NCI-H2029 (cell line): ENCODE data around the gene SPOCD1.

ENCODE experiments used
- DNase-seq: peaks from one replicate; lab custom pipeline; 2025; lab: John Stamatoyannopoulos, UW

The SPOCD1 gene

DNA sequence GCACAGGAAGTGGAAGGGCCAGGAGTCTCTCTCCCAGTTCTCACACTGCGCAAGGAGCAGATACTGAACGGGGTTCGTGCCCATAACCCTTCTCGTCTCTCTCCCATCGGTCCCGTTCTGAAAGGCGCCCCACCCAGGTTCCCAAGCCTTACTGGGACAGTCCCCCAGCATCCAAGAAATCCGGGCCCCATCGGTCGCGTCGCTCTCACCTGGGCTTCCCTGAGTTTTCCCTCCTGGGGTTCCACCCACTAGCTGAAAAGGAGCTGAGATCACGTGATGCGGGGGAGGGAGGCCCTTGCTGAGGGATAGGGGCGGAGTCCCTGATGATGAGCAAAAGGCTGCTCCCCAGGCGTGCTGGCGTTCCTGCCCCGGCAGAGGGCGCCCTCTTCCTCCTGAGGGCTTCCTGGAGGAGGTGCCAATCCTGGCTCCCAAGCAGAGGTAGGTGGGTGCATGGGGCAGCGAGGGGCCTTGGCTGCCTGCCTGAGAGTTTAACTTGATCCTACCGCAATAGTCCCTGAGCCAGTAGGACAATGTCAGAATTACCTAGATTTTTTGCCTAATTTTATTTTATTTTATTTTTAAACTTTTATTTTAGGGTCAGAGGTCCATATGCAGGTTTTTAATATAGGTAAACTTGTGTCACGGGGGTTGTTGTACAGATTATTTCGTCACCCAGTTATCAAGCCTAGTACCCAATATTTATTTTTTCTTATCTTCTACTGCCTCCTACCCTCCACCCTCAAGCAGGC, at the start of gene SPOCD1:
SPOCD1 (minus strand) TSS at position 271 of the 749 bp plus-strand sequence. CDS start 689 bp downstream, outside the sequence.
- DNase-seq, result peak; percentile 87

DNA sequence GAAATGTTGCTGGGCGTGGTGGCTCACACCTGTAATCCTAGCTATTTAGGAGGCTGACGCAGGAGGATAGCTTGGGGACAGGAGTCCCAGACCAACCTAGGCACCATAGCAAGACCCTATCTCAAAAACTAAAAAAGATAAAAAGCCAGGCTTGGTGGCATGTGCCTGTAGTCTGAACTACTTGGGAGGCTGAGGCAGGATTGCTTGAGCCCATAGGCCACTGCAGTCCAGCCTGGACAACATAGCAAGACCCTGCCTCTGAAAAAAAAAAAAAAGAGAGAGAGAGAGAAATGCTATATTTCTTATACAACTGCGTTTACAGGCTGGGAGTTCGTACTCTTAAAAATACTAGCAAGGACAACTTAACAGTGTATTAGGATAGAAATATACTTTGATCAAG, 46.2 kb upstream of the SPOCD1 start:
- no peak for DNase-seq

DNA sequence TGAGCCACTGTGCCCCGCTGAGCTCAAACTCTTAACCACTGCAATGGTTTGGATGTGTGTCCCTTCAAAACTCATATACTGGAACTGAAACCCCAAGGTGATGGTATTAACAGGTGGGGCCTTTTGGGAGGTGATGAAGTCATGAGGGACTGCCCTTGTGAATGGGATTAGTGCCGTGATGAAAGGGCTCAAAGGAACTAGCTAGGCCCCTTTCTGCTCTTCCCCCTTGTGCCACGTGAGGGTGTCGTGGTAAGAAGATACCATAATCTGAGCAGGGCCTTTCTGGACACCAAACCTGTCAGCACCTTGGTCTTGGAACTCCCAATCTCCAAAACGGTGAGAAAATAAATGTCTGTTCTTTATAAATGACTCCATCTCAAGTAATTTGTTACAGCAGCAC, 45.5 kb upstream of the SPOCD1 start:
- DNase-seq, result no peak

DNA sequence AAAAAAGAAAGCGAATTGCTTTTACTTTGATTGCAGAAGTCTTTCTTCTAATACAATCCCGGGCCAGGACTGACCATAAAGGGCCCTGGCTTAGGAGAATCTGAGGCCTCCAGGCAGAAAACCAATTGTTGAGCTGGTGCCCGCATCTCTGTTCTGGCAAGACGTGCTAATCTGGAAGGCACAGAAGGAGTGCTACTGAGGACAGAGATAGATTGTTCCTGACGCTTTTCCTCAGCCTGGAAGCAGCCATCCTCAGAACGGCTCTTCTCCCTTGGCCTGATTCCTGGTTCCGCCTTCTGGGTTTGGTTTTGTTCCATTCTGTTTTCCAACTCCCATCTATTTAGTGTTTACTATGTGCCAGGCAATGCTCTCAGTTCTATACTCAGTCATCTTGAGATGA, 44.8 kb upstream of the SPOCD1 start:
- DNase-seq, result no peak

DNA sequence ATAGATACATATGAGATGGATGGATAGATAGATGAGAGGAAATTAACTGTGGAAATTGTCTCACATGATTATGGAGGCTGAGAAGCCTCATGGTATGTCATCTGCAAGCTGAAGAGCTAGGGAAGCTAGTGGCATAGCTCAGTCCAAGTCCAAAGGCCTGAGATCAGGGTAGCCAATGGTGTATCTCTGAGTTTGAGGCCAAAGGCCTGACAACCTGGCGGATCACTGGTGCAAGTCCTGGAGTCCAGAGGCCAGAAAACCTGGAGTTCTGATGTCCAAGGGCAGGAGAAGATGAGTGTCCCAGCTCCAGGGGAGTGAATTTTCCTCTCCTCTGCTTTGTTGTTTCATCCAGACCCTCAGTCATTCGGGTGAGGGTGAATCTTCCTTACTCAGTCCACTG, 43.9 kb upstream of the SPOCD1 start:
- no peak for DNase-seq

DNA sequence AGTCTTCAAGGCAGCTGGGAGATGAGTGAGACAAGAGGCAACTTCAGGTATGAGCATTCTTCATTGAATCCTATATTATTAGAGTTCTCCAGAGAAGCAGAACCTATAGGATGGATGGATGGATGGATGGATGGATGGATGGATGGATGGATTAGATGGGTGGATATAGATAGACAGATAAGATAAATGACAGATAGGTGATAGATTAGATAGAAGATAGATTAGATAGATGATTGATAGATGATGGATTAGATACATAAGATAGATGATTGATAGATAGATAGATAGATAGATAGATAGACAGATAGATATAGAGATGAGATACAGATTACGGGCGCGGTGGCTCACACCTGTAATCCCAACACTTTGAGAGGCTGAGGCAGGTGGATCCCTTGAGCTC, 43.2 kb upstream of the SPOCD1 start:
- DNase-seq, result no peak

DNA sequence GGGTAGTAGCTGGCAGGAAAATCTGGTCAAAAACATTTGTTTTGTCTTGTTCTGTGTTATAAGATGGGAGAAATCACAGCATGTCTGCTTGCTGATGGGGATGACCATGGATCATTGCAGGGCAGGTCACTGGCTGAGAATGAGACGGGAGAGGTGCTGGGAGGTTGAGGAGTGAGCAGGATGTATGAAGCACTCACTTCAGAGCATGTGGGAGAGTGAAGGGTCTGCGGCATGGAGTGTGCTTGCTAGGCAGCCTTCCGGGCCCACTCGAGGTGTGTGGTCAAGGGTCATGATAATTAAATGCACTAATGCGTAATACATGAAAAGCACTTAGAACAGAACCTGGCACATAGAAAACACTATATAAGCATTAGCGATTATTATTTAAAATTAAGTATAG, 42.0 kb upstream of the SPOCD1 start:
- no peak for DNase-seq

DNA sequence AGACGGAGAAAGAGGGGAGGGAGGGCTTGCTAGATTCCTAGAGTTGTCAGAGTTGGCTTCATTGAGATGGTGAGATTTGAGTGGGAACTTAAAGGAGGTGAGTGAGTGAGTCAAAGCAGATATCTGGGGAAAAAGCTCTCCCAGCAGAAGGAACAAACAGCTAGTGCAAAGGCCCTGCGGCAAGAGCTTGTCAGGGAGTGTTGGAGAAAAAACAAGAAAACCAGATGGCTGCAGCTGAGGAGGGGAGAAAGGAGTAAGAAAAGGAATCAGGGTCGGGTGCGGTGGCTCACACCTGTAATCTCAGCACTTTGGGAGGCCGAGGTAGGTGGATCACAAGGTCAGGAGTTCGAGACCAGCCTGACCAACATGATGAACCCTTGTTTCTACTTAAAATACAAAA, 40.3 kb upstream of the SPOCD1 start:
- DNase-seq, result no peak

DNA sequence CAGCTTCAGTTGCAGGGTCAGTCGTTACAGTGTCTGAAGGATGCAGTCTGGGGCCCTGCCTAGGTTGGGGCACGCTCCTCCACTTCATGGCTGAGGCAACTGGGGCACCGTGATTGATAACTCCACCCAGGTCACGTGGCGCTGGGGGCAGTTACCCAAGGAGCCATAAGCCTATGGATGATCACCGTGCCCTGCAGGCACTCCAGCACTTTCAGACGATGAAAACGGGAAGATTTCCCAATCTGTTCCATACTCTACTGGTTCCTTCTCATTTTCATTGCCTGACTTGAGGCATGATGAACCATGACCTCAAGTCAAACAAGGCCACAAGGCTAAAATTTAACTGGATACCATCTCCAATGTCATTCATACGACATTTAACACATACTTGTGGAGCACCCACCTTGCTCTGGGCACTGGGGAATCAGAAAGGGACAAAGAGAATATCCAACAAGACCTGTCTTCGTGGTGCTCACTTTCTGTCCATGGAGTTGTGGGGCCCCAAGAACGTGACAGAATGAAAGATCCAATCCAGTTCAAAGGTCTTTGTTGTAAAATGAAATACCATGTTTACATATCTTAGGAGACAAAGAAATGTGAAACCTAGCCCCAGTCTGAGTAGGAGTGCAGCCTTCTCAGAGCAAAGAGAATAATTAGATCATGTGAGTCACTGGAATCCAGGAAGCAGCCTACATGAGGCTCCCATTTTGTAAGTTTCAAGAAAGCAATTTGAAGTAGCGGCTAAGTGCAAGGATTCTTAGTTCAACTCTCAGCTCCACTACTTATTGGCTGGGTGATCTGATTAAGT, 39.4 kb upstream of the SPOCD1 start:
- DNase-seq, result no peak

DNA sequence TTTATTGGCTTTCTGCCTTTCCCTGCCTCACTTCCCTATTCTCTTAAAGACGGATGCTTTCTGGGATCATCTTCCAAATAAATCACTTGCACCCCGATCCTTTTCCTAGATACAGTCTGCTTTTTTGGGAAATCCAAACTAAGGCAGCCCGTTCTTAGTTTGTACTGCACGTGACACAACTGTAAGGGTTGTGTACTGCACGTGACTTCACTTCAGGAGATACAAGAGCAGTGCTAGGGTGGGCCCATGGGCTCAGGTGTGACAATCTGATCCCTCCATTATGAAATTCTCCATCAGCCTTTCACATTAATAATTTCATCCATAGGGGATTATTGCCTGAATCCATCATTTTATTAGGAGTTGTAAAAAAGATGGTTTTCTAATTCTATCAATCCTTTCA, 33.8 kb upstream of the SPOCD1 start:
- no peak for DNase-seq

DNA sequence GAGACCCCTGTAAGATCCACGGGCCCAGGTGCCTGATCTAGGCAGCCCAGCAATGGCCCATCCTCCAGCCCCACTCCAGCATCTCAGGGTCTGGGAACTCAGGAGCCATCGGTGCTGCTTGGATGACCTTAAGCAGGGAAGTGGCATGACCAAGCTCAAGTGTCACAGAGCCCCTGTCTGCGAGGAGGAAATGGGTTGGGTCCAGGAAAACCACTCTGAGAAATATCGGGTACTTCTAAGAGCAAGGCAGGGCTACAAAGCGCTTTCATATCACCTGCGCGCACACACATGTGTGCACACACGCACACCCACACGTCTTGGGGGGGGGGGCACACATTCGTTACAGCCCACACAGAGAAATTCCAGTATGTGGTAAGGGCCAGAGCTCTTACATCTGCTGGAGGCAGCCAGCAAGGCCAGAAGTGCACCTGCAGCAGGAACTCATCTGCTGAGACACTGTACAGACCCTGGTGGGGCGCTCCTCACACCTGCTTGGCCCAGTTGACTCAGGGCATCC, 32.6 kb upstream of the SPOCD1 start:
- no peak for DNase-seq

DNA sequence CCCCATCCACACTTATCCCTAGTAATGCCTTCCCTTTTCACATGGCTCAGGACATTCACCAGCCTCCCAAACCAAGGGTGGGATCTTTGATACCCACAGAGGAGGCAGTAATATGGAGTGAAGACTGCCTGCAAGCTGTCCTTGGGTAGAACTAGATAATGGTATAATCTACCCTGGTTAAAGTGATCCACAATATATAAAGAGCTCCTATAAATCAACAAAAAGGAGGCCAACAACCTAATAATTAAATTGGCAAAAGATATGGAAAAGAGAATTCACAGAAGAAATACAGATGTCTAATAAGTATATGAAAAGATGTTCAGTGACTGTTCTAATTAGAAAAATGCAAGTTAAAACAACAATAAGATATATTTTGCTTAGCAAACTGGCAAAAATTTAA, 30.7 kb upstream of the SPOCD1 start:
- DNase-seq, result no peak

DNA sequence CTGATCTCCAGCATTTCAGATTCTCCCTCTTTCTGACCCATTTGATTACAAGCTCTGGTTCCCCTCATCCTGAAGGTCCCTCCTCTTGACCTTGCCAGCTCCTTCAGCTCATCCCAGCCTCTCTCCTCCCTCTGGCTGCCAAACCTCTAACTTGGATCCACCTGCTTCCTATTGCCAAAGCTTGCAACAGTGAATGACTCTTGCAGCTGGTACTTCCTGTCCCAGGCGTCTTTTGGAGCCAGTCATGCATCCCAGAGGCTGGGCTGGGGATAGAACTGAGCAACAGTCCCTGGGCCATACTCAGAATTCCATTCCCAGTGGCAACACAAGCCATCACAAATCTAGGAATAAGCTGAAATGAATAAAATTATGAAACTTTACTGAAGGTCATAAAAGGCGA, 27.7 kb upstream of the SPOCD1 start:
- DNase-seq, result peak; percentile 42

DNA sequence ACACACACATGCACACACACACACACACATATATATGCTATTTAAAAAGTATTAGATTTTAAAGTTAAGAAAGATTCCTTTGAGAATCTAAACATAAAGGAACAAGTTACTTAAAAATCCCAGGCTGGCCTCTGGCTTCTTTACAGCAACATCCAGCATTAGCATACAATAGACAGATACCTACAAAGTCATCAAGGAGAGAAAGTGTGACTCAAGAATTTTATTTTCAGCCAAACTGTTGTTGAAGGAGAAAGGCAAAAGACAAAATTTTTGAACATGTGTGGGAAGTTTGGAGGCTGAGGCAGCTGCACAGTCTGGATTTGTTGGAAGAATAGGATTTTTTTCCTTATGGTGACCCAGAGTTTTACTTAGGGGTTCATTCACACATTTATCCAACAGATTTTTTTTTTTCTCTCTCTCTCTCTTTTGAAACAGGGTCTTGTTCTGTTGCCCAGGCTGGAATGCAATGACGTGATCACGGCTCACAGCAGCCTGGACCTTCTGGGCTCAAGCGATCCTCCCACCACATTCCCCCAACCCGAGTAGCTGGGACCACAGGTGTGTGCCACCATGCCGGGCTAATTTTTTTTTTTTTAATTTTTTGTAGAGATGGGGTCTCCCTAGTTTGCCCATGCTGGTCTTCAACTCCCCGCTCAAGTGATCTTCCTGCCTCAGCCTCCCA, 24.0 kb upstream of the SPOCD1 start:
- DNase-seq, result no peak

DNA sequence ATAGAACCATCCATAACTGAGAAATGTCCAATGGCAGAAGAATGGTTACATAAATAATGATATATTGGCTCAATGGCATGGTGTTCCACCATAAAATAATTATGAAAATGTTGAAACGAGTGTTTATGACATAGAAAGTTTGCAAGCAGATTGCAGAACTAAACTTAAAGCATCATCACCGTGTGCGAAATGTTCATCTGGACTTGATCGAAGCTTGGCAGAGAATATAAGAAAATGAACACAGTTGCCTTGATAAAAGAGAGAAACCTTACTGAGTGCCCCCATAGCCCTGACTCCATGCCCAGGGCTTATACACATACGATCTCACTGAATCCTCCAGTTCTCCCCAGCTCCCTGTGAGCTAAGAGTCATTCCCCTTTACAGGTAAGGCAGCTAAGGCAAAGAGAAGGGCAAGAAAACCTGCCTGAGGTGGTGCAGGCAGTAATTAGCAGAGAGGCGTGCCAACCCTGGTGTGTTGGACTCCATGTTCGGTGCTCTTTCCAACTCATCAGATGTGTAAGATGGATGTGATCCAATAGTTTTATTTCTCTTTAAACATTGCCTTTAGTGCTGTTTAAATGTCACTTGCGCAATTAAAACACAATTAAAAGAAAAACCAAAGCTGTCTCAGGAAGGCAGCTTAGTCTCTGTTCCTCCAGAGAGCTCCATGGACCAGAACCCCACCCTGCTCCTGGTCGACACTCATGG, 21.8 kb upstream of the SPOCD1 start:
- no peak for DNase-seq

DNA sequence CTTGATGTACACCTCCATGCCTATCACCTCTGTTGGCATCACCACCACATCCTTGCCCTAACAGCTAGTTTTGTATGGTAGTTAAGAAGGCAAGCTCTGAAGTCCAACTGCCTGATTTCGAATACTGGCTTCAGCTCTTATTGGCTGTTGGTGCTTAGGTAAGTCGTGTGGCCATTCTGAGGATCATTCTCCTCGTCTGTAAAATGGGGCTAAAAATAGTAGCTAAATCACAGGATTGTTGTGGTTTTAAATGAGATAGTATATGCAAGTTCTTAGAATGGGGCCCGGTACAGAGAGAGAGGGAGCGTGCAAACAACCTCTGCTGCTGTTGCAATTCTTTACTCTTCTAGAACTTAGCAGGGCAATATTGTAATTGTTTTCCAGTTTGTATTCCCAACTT, 20.8 kb upstream of the SPOCD1 start:
- no peak for DNase-seq

DNA sequence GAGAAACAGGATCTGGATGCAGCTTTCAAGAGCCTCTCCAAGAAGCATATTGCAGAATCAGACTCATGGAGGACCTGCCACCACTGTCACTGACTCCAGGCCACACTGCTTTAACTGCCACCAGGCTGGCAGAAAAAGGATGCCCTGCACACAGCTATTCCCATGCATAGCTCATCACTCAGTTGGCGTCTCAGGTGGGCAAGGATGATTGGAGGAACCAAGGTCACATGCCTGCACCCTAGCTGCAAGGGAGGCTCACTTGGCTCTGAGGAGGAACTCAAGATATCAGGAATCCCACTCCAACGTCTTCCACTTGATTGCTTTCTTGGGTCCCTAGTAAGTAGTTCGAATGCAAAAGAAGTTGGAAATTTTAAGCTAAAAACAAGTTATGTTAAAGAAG, 19.6 kb upstream of the SPOCD1 start:
- no peak for DNase-seq

DNA sequence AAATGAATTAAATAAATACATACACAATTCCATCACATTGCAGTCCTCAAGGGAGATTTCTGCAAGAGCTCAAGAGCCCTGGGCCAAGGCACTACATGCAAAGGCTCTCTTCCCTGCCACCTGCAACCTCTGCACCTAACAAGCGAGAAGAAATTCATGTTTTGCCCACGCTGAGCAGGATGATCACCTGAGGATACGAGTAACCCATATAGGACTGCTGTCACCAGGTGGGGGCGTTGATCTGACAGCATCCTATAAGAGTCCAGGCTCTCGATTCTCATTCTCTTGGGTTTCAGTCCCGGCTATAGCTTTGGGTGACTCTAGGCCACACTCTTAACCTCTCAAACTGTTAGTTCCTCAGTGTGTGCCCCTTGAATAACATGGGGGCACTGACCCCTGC, 18.7 kb upstream of the SPOCD1 start:
- no peak for DNase-seq

DNA sequence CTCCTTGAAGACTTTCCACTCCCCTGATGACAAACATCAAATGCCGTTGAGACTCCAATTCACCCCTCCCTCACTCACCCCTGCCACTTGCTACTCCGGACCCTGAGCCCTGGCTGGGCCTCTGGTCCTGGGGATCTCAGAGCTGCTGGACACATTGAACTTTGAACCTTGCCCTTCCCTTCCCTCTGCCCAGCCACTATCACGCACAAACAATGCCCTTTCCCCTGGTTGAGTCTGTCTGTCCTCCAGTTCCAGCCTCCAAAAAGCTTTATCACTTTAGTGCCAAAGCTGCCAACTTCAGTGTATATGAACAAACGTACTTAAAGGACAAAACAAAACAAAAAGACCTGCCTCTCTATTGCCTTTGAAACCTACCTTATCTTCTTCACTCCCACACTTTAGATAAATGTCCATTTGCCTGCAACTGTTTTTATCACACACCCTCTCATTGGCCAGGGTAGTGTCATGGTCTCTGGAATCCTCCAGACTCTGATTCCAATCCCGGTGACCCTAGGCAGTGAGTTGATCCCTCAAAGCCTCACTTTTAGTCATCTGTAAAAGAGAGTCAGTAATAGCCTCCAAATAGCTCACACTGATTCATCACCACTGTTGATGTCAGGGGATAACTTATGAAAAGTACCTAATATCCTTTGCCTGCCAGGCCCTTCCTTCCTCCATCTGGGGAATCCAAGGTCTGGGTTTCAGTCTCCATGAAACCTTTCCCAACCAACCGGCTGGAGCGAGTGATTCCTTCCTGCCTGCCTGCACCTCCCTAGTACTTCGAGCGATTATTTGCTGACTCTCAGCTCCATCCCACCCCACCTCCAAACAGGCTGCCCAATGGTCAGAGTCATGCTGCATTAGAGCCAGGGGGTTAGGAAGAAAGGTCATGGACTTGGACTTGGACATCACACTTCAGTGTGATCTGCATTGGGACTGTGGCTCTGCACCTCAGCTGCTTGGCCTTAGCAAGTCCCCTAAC, 15.9 kb upstream of the SPOCD1 start:
- DNase-seq, result no peak

DNA sequence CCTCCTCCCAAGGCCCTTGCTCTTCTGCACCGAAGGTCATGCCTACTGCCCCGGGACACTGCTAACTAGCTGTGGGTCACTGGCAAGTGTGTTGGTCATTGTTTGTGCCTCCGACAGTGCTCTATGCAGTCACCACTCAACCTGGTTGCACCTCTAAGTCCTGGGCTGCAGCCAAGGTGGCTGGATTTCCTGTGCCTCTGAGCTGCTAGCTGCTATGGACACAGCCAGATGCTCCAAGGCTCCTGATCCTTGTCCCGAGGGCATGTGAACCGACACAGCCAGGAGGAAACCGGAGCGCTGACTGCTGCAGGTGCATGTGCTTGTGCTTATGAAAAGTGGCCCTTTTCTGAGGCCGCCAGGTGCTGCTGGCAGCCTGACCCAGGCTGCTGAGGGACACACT, 14.7 kb upstream of the SPOCD1 start:
- DNase-seq, result peak; percentile 75

DNA sequence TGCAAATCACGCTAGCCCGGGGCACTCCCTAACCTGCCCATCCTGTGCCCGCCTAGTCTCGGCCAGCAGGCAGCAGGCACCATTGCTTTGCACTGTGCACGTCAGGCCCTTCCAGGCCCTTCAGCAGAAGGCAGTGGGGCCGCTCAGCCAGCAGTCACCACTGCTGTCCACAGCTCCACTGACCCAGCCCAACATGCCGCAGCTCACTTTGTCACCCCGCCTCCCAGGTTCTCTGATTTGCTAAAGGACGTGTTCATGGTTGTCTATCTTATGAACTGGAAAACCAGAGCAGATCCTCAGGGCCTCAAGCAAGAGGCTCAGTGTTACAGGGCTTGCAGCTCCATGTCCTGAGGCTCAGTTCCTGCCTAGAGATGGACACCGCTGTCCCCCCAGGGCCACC, 14.2 kb upstream of the SPOCD1 start:
- no peak for DNase-seq
